Transverse colon (tissue), 4 donors: Measurements from ENCODE around the gene NELL2.

Experiments
- CTCF ChIP-seq, 5 experiments: fragments of 200-600 bp in 3 of 5; fragments of 450-650 bp in 2 of 5; sonication (generic) in 3 of 5; IDR thresholded peaks; 1 replicate in 2 of 5; 2 replicates in 3 of 5; pipeline ENCODE4 v1.5.1; 2016 to 2017; ENCODE audit warnings: antibody characterized with exemption in 5 of 5, inconsistent platforms in 3 of 5, mild to moderate bottlenecking in 2 of 5, moderate library complexity in 1 of 5
- POLR2AphosphoS5 ChIP-seq, 3 donors: sonication (generic); formaldehyde crosslinking; IDR thresholded peaks; one replicate each; pipeline ENCODE4 v1.6.1; 2016; ENCODE audit warnings: antibody characterized with exemption in 3 of 3

GRCh38 chr12:44532940-44533339 lies 343.2 kb downstream of the NELL2 start:
- TF ChIP-seq CTCF (IDR thresholded peaks at IDR 0.05) (no peak), POLR2AphosphoS5 (IDR thresholded peaks at IDR 0.05) (no peak)
